C4-2B (cell line): ENCODE measurements around the gene PCNX1.

Experiments
- ZFX ChIP-seq: fragments of 450-650 bp; IDR thresholded peaks from 2 replicates; pipeline ENCODE4 v1.6.1; 2017
- TF ChIP-seq, protein P1 (sequence below): fragments of 450-650 bp; conservative IDR thresholded peaks from 2 replicates; pipeline ENCODE4 v1.5.1; 2017; ENCODE audit warnings: mild to moderate bottlenecking

DNA sequence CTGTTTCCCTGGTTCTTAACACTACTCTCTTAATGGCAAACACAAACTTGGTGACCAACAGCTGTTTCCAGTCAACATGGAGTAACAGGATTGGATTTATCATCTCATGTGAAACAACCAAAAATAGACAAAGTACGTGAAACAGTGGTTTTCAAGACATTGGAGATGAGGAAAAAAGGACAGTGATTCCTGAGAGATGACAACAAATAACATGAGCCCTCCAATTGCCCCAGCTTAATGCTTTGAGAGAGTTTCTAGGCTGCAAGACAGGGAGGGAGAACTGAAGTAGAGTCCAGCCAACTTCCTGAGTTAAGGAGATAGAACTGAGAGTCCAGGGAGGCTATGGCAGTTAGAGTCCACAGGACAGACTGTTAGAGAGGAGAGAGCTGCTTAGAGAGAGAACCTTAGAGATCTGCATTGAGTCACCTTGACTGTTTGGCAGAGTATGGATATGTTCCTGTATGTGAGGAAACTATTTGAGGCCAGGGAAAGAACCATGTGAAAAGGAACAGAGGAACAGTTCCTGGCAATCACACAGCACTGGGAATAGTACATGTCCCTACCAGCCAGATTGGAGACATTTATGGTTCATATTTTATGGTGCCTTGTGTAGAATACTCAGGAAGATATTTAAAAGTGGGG lies 106.4 kb downstream of the PCNX1 start:
- TF ChIP-seq, protein P1, sequence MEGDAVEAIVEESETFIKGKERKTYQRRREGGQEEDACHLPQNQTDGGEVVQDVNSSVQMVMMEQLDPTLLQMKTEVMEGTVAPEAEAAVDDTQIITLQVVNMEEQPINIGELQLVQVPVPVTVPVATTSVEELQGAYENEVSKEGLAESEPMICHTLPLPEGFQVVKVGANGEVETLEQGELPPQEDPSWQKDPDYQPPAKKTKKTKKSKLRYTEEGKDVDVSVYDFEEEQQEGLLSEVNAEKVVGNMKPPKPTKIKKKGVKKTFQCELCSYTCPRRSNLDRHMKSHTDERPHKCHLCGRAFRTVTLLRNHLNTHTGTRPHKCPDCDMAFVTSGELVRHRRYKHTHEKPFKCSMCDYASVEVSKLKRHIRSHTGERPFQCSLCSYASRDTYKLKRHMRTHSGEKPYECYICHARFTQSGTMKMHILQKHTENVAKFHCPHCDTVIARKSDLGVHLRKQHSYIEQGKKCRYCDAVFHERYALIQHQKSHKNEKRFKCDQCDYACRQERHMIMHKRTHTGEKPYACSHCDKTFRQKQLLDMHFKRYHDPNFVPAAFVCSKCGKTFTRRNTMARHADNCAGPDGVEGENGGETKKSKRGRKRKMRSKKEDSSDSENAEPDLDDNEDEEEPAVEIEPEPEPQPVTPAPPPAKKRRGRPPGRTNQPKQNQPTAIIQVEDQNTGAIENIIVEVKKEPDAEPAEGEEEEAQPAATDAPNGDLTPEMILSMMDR = no peak
- no peak for TF ChIP-seq ZFX
